Colonic mucosa (tissue), 4 donors: ENCODE data around the gene SPO11. TPM values are rescaled to one million over a fixed set of nuclear protein-coding genes. Genes with fewer than 3 reads are reported as not detected.
A peak's percentile ranks its signal among the peaks of the same experiment; 100 is the strongest.

Experiments used
- DNase-seq: peaks from one replicate; pipeline ENCODE4 v3.0.0-alpha.2; 2020
- H3K27ac ChIP-seq: fragments of 200-600 bp; one replicate; pipeline ENCODE4 v1.8.0; 2021
- H3K27me3 ChIP-seq: fragments of 200-600 bp; one replicate; pipeline ENCODE4 v1.8.0; 2021
- H3K36me3 ChIP-seq: fragments of 200-600 bp; one replicate; pipeline ENCODE4 v1.8.0; 2021
- H3K4me1 ChIP-seq: fragments of 200-600 bp; one replicate; pipeline ENCODE4 v1.8.0; 2021; ENCODE audit warnings: mild to moderate bottlenecking
- H3K4me3 ChIP-seq: fragments of 200-600 bp; one replicate; pipeline ENCODE4 v1.8.0; 2021
- H3K9ac ChIP-seq, 2 donors: one replicate each; pipeline ENCODE4 v1.7.0; 2013; ENCODE audit warnings: control low read depth in 2 of 2, low read depth in 2 of 2, low read length in 2 of 2
- H3K9me3 ChIP-seq: fragments of 200-600 bp; one replicate; pipeline ENCODE4 v1.8.0; 2021
- intact Hi-C: fragments of 100-400 bp; cut with DNase I; formaldehyde crosslinking; loops from one replicate; pipeline ENCODE4 v1.14.1; 2022
- total RNA-seq, 2 donors: library from RNA; stranded (reverse); fragmentation: NEBNext Ultra II Directional in 1 of 2; extraction: Animal tissue kit (Norgen Biotek cat#: 25700) in 1 of 2; gene quantifications; one replicate each; pipeline ENCODE4 v1.2.1, GENCODE V29; 2021
- TF ChIP-seq, protein P1 (sequence below): fragments of 200-600 bp; IDR thresholded peaks from one replicate; pipeline ENCODE4 v1.8.0; 2022; ENCODE audit warnings: antibody characterized with exemption, mild to moderate bottlenecking
- donor health status: healthy.
- donor health status: DM: no; HTN: no; CAD: no.
- donor health status: DM: no; HTN: no; CAD: no.

Gene SPO11
- total RNA-seq, 2 donors from 2014 or later = not detected

DNA sequence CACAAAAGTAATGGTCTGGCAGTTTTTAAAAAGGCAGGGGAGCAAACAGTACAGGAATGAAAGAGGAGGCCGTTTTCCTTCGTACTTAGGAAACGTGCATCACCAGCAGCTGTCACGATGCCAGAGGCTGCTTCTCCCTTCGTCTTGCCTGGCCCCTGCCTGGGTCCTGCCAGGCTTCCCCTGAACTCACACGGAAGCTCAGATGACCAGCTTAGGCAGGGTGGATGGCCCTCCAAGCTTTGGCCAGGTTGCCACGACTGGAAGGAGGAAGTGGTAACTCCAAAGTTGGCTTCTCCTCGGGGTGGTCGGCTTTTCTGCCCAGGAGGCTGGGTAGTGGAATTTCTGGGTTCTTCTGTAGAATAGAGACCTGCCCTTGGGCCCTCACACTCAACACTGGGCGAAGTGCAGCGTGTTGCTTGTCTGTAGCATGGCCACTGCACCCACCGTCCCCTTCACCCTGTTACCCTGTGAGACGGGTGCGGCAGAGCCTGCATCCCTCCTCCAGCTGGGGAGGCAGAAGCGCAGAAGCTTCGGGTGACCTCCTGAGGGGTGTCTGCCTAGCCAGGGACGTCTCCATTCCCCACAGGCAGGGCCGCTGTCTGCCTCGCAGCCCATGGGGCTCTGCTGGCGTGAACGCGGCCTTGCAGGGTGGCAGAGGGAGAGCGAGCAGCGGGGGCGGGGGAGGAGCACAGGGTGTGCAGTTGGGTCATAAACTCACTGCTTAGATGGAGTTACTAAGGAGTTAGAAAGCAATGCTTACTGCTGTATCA lies 43.2 kb downstream of the SPO11 start:
- H3K27me3 ChIP-seq = no peaks in the 10 kb centered on the region
- H3K9ac ChIP-seq = no peak overlapping the region
- TF ChIP-seq, protein P1, sequence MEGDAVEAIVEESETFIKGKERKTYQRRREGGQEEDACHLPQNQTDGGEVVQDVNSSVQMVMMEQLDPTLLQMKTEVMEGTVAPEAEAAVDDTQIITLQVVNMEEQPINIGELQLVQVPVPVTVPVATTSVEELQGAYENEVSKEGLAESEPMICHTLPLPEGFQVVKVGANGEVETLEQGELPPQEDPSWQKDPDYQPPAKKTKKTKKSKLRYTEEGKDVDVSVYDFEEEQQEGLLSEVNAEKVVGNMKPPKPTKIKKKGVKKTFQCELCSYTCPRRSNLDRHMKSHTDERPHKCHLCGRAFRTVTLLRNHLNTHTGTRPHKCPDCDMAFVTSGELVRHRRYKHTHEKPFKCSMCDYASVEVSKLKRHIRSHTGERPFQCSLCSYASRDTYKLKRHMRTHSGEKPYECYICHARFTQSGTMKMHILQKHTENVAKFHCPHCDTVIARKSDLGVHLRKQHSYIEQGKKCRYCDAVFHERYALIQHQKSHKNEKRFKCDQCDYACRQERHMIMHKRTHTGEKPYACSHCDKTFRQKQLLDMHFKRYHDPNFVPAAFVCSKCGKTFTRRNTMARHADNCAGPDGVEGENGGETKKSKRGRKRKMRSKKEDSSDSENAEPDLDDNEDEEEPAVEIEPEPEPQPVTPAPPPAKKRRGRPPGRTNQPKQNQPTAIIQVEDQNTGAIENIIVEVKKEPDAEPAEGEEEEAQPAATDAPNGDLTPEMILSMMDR = no peak
- no peak overlapping the region for H3K27ac ChIP-seq
- no peaks in the 10 kb centered on the region for H3K9me3 ChIP-seq
- no peak overlapping the region for H3K4me3 ChIP-seq
- intact Hi-C loops = loop anchor here (10.0 kb wide), 1 partner anchor 222 kb away; no protein-coding TSS in a partner anchor
- no peaks in the 10 kb centered on the region for H3K4me1 ChIP-seq
- DNase-seq = no peak
- peaks cover 11% of the 10 kb centered on the region for H3K36me3 ChIP-seq

DNA sequence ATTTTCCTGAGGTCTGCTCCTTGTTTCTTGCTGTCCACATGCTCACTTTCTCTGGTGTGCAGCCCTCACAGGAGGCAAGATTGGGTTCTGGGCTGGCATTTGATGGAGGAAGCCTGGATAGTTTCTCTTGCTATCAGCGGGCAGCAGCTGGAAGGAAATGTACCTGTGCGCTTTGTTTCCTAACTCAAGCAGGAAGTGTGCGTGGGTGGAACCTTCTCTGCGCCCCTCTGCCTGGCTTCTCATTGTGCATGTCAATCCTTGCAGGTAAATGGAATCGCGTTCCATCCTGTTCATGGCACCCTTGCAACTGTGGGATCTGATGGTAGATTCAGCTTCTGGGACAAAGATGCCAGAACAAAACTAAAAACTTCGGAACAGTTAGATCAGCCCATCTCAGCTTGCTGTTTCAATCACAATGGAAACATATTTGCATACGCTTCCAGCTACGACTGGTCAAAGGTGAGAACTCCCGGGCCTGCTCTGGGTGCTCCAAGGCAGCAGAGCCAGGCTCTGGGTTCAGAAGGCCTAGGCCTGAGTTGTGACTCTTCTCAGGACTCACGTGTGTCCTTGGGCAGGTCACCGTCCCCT lies 44.8 kb downstream of the SPO11 start:
- Histone ChIP-seq H3K36me3 (peaks cover 5% of the 10 kb centered on the region), H3K27ac (no peak overlapping the region), H3K4me3 (no peak overlapping the region), H3K9ac (no peak overlapping the region), H3K9me3 (no peaks in the 10 kb centered on the region), H3K4me1 (no peaks in the 10 kb centered on the region), H3K27me3 (no peaks in the 10 kb centered on the region)
- TF ChIP-seq, protein P1 = no peak
- intact Hi-C loops = loop anchor here (10.0 kb wide), 1 partner anchor 220 kb away; no protein-coding TSS in a partner anchor
- DNase-seq = no peak

DNA sequence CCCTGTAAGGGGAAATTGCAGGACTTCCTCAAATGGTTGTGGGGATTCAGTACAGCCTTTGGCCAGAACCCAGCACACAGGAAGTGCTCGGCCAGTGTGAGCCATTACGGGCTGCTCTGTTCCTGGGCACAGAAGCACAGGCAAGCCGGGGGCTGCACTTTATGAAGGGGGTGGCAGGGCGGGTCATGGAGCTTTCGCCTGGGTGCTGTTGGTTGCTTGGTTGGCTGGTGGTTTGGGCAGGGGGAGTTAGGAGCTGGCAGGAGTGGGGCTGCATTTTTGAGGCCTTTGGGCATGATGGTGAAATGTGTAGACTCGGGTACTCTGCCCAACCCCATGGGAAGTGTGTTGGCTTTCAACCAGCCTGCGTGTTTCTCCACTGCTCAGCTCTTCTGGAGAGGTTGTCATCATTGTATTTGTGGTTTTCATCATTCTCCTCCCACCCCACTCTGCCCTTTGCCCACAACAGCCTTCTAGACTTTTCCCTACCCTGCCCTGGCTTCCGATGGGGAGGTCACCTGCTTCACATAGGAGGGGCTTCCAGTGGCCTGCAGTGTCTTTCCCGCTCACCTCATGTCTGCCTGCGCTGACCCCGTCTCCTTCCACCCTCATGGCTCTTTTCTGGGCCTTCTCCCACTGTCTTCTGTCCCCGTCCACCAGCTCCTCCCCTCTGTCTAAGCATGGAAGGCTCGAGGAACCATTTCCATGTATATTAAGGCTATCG lies 45.5 kb downstream of the SPO11 start:
- DNase-seq = no peak
- H3K9ac ChIP-seq = peak overlapping the region in 1 of 2 donors; percentile 14
- no peaks in the 10 kb centered on the region for H3K4me1 ChIP-seq
- TF ChIP-seq, protein P1 = no peak
- no peaks in the 10 kb centered on the region for H3K27me3 ChIP-seq
- no peak overlapping the region for H3K4me3 ChIP-seq
- no peak overlapping the region for H3K27ac ChIP-seq
- H3K9me3 ChIP-seq = no peaks in the 10 kb centered on the region
- peaks cover 4% of the 10 kb centered on the region for H3K36me3 ChIP-seq
- intact Hi-C loops = loop anchor here (10.0 kb wide), 1 partner anchor 220 kb away; no protein-coding TSS in a partner anchor

DNA sequence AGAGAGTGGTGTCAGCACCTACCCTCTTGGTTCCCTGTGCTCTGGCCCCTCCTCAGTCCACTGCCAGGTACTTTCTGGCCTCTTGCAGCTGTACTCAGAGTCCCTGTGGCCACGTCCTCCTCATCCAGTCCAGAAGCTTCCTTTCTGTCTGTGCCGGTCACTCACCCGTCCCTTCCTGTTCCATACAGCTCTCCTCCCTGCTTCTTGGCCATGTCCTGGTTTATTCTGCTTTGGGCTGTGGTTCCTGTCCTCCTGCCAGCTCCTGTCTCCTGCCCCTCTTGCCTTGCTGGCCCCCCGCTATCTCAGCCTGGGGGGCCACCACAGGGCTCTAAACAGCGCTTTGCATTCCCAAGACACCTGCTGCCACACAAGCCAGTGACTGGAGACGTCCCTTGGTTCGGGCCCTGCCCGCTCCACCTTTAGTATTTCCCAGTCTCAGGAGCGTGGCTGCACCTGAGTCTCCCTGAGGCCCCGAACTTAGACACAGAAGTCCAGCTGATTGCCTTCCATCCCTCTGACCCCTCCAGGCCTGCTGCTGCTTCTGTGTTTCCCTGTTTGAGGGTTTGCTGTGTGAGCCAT lies 46.1 kb downstream of the SPO11 start:
- TF ChIP-seq, protein P1 = no peak
- Histone ChIP-seq H3K27me3 (no peaks in the 10 kb centered on the region), H3K9me3 (no peaks in the 10 kb centered on the region), H3K36me3 (peaks cover 4% of the 10 kb centered on the region), H3K4me1 (no peaks in the 10 kb centered on the region), H3K9ac (peak overlapping the region in 1 of 2 donors; percentile 14), H3K4me3 (no peak overlapping the region), H3K27ac (no peak overlapping the region)
- intact Hi-C loops = loop anchor here (10.0 kb wide), 1 partner anchor 219 kb away; no protein-coding TSS in a partner anchor
- no peak for DNase-seq

DNA sequence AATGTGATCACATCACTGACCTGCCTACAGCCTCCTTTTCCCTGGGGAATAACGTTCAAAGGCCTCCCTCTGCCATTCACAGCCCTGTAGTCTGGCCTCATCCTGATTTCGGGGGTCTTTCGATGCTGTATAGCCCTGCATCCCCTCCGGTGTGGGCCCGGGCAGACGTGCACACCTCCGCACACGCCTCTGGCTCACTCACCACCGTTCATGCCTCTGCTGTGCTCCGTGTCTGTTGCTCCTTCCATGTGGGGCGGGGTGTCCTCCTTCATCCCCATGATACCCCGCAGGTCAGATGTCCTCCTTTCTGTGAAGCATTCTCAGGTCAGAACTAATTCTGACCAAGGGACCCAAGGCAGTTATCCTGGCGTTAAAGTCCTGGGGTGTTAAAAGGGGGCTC lies 47.7 kb downstream of the SPO11 start:
- Histone ChIP-seq H3K27me3 (no peaks in the 10 kb centered on the region), H3K27ac (no peak overlapping the region), H3K9ac (no peak overlapping the region), H3K4me1 (no peaks in the 10 kb centered on the region), H3K9me3 (no peaks in the 10 kb centered on the region), H3K4me3 (no peak overlapping the region), H3K36me3 (peaks cover 4% of the 10 kb centered on the region)
- TF ChIP-seq, protein P1 = no peak
- intact Hi-C loops = loop anchor here (10.0 kb wide), 1 partner anchor 217 kb away; no protein-coding TSS in a partner anchor
- no peak for DNase-seq
